ENCODE results near the gene ELAPOR1. TPM values are rescaled to one million over a fixed set of nuclear protein-coding genes. Genes with fewer than 3 reads are reported as not detected.

ELAPOR1 gene
- total RNA-seq, 4 donors from 2014 or later = 0.48 to 3.3 (median 0.74) TPM; not detected in 1

DNA sequence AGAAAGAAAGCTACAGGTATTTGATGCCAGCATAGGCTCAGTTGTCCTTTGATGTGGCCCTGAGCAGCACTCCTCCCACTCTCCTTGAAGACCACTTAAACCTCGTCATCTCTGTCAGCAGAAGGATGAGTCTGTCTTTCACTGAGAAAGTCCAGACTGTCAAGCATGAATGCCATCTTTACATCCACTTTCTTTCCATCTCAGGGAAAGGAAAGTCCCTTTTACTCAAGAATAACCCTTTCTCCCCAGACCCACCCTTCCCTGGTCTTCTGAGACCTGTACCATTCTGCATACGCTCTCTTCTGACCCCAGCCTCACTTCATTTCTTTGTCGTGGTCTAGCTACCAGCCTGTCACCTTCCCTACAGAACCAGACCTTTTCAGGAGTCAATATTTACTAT is 4.0 kb upstream of the ELAPOR1 start:
- ATAC-seq (ENCODE audit: low FRiP score) (no peak), DNase-seq (ENCODE audit: low spot score) (no peak)
- TF ChIP-seq, protein P1, sequence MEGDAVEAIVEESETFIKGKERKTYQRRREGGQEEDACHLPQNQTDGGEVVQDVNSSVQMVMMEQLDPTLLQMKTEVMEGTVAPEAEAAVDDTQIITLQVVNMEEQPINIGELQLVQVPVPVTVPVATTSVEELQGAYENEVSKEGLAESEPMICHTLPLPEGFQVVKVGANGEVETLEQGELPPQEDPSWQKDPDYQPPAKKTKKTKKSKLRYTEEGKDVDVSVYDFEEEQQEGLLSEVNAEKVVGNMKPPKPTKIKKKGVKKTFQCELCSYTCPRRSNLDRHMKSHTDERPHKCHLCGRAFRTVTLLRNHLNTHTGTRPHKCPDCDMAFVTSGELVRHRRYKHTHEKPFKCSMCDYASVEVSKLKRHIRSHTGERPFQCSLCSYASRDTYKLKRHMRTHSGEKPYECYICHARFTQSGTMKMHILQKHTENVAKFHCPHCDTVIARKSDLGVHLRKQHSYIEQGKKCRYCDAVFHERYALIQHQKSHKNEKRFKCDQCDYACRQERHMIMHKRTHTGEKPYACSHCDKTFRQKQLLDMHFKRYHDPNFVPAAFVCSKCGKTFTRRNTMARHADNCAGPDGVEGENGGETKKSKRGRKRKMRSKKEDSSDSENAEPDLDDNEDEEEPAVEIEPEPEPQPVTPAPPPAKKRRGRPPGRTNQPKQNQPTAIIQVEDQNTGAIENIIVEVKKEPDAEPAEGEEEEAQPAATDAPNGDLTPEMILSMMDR (IDR thresholded peaks at IDR 0.05) = no peak

DNA sequence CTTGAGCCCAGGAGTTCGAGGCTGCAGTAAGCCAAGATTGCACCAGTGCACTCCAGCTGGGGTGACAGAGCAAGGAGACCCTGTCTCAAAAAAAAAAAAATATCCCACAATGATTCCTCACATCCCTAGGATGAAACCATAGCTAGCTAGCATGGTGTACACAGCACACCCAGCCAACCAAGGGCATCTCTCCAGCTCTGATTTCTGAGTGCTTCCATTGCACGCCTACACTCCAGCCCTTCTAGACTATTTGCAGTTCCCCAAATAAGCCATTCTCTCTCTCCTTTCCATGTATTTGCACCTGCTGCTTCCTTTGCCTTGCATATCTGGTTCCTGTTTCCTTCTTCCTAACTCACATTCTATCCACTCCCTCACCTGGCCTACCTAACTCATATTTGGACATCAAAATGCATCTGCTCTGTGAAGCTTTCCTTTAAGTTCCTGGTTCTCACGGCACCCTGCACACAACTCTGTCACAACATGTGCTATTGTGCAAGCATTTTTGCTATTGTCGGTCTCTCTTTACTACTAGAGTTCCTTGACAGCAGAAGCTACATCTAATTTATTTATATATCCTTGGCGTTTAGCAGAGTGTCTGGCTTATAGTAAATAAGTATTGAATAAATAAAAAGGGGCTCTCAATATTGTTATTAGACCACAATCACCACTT is 2.4 kb upstream of the ELAPOR1 start:
- no peak for ATAC-seq (ENCODE audit: low FRiP score)
- TF ChIP-seq, protein P1 (IDR thresholded peaks at IDR 0.05) = no peak
- DNase-seq (ENCODE audit: low spot score) = no peak

DNA sequence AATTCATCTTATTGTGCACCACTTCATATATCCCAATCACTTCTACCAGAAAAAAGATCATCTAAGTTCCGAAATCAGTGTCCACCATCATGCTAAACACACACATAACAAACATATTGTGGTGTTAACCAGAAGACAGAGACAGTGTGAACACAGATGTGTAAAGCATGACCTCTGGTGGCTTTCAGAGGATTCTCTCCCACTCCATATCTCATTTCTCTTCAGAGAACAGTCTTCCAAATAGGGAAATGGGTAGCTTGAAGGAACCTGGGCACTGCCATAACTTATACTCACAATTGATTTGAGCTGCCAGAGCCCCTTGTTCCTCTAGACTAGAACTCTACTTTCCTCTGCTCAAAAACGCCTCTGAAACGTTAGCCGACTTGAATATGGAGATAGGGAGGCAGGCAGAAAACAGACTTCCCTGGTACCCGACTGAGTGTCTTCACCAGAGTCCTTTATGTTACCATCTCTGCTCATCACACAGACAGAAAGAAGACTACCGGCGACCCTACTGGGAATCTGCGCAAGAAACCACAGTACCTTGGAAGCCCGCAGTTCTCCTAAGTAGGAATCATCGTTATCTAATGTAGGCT is 1.8 kb upstream of the ELAPOR1 start:
- no peak for ATAC-seq (ENCODE audit: low FRiP score)
- no peak for DNase-seq (ENCODE audit: low spot score)
- TF ChIP-seq, protein P1 (IDR thresholded peaks at IDR 0.05) = no peak

DNA sequence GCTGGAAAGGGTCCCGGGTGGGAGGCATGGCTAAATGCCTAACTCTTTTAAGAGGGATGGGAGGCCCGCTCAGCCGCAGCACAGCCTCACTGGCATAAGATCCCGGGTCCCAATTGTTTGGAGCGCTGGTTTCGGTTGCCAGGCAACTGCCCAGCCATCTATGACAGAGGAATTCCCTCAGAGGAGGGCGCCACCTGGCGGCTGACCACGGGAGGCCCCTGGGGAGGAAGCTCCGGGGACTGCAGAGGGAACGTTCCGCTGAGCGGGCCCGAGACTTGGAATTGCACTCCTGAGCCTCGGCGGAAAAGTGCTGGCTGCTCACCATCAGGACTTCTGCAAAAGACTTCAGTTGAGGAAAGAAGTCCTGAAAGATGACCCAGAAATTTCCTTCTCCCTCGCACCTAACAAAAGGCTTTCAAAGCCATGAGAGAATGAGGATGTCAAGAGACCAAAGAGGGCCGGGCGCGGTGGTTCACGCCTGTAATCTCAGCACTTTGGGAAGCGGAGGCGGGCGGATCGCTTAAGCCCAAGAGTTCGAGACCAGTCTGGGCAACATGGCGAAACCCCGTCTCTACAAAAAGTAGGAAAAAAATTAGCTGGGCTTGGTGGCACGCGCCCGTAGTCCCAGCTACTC is 1.1 kb upstream of the ELAPOR1 start:
- peak; percentile 98 for DNase-seq (ENCODE audit: low spot score)
- ATAC-seq (ENCODE audit: low FRiP score) = peak; percentile 92
- TF ChIP-seq, protein P1 (IDR thresholded peaks at IDR 0.05) = peak in 2 of 3 donors; percentile 61 to 82

DNA sequence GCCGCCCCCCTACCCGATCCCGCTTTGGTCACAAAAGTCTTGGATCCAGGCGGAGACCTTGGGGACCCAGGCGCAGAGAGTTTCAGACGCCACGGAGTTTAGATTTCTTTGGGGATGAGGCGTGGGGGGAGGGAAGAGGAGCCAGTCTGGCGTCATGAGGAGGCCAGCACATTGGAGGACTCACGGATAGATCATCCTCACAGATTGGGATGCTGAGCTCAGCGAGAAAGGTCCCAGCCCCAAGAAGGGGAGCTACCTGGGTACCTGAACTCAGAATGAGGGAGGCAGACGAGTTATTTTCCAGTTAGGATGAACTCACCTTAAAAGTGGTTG is 393 bp downstream of the ELAPOR1 start:
- DNase-seq (ENCODE audit: low spot score) = no peak
- no peak for ATAC-seq (ENCODE audit: low FRiP score)
- TF ChIP-seq, protein P1 (IDR thresholded peaks at IDR 0.05) = no peak

DNA sequence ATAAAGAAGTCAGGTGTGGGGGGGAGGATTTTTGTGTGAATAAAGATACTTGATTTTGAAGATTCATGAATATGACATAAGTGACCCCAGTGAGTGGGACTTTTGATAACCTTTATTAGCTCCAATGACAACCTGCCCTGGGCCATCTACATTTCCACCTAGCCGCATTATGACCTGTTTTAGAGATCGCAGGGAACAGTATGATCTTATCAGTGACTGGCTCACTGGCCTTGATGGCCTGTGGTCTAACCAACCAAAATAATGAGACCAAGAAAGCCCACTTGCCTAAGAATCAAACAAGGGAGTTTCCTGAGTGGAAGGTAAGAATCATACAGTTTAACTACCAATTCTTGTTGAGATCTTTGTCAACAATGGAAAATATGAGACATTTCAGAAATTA is 1.8 kb downstream of the ELAPOR1 start:
- TF ChIP-seq, protein P1 (IDR thresholded peaks at IDR 0.05) = no peak
- no peak for DNase-seq (ENCODE audit: low spot score)
- ATAC-seq (ENCODE audit: low FRiP score) = no peak

DNA sequence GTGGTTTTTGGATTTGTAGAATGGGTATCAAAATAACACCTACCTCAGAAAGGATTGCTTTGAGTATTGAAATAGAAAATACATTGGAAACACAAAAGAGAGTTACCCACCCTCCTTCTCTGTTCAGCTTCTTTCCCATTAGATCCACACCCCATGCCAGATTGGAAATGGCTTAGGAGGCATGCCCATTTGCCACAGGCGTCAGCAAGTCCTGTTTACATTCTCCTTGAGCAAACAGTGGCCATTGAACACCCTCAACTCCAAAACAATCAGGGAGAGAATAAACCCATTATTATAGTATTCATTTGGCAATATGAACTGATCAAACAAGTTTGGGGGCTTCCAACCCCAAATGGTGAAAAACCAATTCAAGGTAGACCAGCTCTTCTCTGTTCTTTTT is 2.4 kb downstream of the ELAPOR1 start:
- ATAC-seq (ENCODE audit: low FRiP score) (no peak), DNase-seq (ENCODE audit: low spot score) (no peak)
- TF ChIP-seq, protein P1 (IDR thresholded peaks at IDR 0.05) = no peak

Measured in omental fat pad (tissue), 4 donors.